ENCODE measurements around the gene IGFN1. TPM values are rescaled to one million over a fixed set of nuclear protein-coding genes. Genes with fewer than 3 reads are reported as not detected.

Gene IGFN1
- total and polyA plus RNA-seq, 4 donors: 0.03 to 0.14 (median 0.08) TPM; not detected in 1

- no peak overlapping the region for H3K4me3 ChIP-seq (ENCODE audit: low read depth in 1 of 3, low read length in 3 of 3)
These were observed 68.2 kb downstream of the IGFN1 start for GRCh38 chr1:201258763-201259230.

More at GRCh38 chr1:201258763-201259230, 68.2 kb downstream of the IGFN1 start:
- H3K27me3 ChIP-seq (ENCODE audit: control insufficient read depth in 4 of 4, insufficient read depth in 4 of 4, low read length in 3 of 4): peaks cover 2 to 3% (median 3%) of the 10 kb centered on the region in 4 donors
- no peak for DNase-seq (ENCODE audit: low spot score)
- H3K27ac ChIP-seq (ENCODE audit: low read depth in 1 of 2, low read length in 2 of 2): no peak overlapping the region
- no peak overlapping the region for H3K9ac ChIP-seq (ENCODE audit: low read depth in 1 of 2, low read length in 2 of 2)
- 80% methylated on average over 14 of the region's 14 CpGs for WGBS
- TF ChIP-seq REST (IDR thresholded peaks at IDR 0.05) (no peak), GABPA (IDR thresholded peaks at IDR 0.05 in 1 of 2, conservative IDR thresholded peaks at IDR 0.05 in 1 of 2) (no peak), FOXA2 (IDR thresholded peaks at IDR 0.05) (no peak), HNF4A (conservative IDR thresholded peaks at IDR 0.05) (no peak), YY1 (IDR thresholded peaks at IDR 0.05) (no peak), JUND (IDR thresholded peaks at IDR 0.05) (no peak), RAD21 (IDR thresholded peaks at IDR 0.05) (no peak), MAX (IDR thresholded peaks at IDR 0.05) (no peak), EGR1 (IDR thresholded peaks at IDR 0.05; ENCODE audit: low read depth in 2 of 2) (no peak), NR2F2 (IDR thresholded peaks at IDR 0.05) (no peak), FOXA1 (IDR thresholded peaks at IDR 0.05) (no peak), CTCF (IDR thresholded peaks at IDR 0.05; ENCODE audit: low read depth, low read length, missing input control) (no peak), TAF1 (conservative IDR thresholded peaks at IDR 0.05) (no peak)
- H3K4me1 ChIP-seq (ENCODE audit: control insufficient read depth in 4 of 4, insufficient read depth in 4 of 4, low read length in 3 of 4): peaks cover 0 to 2% (median 0%) of the 10 kb centered on the region in 4 donors
- no peaks in the 10 kb centered on the region for H3K36me3 ChIP-seq (ENCODE audit: control insufficient read depth in 4 of 4, insufficient read depth in 3 of 4, low read depth in 1 of 4, low read length in 3 of 4)
- H3K9me3 ChIP-seq (ENCODE audit: control insufficient read depth in 4 of 4, low read length in 3 of 4): no peaks in the 10 kb centered on the region
